NOMO-1 (cell line): ENCODE data around the gene PPARG.
"Not testable (repeated sequence)": the region's sequence is repeated elsewhere in the genome, so short reads cannot be mapped to it uniquely, and the experiment has no call there.

Experiments
- DNase-seq, 2 experiments: peaks; one replicate each; lab custom pipeline; 2025; ENCODE audit not compliant: unreplicated experiment in 2 of 2; lab: John Stamatoyannopoulos, UW

The PPARG gene

GRCh38 chr3:12370758-12371157 is 81.9 kb downstream of the PPARG start:
- no peak for DNase-seq

- no peak for DNase-seq
These were observed 82.8 kb downstream of the PPARG start for GRCh38 chr3:12371525-12372140.

GRCh38 chr3:12372741-12373280 is 83.9 kb downstream of the PPARG start:
- DNase-seq: no peak

- no peak for DNase-seq
These were observed 86.7 kb downstream of the PPARG start for GRCh38 chr3:12375572-12375971.

DNA sequence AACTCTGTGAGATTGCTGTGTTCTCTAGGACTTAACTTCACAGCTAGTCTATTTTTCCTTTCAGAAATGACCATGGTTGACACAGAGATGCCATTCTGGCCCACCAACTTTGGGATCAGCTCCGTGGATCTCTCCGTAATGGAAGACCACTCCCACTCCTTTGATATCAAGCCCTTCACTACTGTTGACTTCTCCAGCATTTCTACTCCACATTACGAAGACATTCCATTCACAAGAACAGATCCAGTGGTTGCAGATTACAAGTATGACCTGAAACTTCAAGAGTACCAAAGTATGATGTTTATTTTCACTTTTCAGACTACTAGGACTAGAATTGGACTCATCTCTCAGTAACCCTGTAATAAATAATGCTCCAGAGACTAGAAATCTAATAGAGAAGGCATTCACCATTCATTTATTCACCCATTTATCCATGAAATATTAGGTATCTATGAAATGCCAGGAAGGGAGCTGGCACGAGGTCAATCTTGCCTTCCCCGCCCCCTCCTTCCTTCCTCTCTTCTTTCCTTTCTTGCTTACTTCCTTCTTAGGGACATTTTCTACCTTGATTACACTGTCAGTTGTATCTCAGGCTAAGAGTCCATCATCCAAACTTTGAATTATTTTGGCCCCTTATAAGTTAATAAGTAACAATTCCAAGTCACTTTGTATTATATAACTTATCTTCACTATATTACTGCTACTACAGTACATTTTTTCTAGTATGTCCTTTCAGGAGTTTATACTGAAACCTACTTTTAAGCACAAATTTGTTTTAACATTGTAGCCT is 91.0 kb downstream of the PPARG start:
- peak; percentile 5 to 15 for DNase-seq

- peak; percentile 72 to 79 for DNase-seq
These were observed 91.6 kb downstream of the PPARG start for GRCh38 chr3:12380461-12380860.

DNA sequence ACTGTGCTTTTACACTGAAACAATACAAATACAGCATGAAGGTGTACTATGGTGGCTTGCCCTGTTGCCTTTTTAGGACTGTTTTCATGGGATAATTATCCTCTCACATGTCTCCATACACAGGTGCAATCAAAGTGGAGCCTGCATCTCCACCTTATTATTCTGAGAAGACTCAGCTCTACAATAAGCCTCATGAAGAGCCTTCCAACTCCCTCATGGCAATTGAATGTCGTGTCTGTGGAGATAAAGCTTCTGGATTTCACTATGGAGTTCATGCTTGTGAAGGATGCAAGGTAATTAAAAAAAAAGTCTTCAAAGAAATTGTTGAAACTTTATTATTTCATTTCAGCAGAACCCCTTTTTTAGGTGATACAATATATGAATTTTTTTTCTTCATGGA is 92.3 kb downstream of the PPARG start:
- DNase-seq: no peak

- no peak for DNase-seq
These were observed 94.3 kb downstream of the PPARG start for GRCh38 chr3:12383218-12383617.

DNA sequence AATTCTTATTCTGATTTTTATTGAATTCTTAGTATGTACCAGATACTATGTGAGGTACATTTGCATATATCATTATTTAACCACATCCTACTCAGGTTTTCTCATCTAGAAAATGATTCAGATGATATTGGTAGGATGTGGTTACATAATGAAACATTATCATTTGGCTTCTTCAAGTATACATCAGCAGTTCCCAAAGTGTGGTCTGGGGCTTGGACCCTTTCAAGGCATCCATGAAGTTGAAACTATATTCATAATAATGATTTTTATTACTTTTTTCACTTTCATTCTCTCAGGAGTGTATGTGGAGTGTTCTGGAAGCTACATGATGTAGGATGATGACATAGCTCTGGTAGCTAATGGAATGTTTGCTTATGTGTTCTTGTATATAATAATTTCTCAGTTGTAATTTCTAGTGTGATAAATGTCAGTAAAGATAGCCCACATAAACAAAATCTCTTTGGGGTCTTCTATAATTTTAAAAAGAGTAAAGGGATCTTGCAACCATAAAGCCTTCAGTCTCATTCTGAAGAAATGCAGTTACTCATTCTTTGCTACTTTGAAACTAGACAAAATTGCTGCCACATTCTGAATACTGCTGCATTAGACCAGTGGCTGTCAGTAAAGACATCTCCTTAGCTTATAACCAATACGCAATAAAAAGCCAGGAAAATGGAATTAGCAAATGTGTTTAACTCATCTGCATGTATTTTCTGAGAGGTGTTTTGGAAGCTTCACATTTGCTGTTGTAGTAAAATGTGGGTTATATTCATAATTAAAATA is 95.8 kb downstream of the PPARG start:
- no peak for DNase-seq

DNA sequence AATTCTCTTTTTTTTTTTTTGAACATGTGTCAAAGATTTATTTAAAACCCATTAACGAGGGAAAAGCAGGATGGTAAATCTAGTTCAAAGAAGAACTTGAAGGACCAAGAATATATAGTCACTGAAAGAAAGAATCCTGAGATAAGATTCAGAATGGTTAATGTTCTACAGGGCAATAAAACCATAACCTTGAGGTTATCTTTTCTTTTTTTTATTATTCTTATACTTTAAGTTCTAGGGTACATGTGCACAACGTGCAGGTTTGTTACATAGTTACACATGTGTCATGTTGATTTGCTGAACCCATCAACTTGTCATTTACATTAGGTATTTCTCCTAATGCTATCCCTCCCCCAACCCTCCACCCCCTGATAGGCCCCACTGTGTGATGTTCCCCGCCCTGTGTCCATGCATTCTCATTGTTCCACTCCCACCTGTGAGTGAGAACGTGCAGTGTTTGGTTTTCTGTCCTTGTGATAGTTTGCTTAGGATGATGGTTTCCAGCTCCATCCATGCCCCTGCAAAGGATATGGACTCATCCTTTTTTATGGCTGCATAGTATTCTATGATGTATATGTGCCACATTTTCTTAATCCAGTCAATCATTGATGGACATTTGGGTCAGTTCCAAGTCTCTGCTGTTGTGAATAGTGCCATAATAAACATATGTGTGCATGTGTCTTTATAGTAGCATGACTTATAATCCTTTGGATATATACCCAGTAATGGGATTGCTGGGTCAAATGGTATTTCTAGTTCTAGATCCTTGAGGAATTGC is 97.8 kb downstream of the PPARG start:
- not testable (repeated sequence) for DNase-seq

GRCh38 chr3:12388185-12388584 is 99.3 kb downstream of the PPARG start:
- no peak for DNase-seq

DNA sequence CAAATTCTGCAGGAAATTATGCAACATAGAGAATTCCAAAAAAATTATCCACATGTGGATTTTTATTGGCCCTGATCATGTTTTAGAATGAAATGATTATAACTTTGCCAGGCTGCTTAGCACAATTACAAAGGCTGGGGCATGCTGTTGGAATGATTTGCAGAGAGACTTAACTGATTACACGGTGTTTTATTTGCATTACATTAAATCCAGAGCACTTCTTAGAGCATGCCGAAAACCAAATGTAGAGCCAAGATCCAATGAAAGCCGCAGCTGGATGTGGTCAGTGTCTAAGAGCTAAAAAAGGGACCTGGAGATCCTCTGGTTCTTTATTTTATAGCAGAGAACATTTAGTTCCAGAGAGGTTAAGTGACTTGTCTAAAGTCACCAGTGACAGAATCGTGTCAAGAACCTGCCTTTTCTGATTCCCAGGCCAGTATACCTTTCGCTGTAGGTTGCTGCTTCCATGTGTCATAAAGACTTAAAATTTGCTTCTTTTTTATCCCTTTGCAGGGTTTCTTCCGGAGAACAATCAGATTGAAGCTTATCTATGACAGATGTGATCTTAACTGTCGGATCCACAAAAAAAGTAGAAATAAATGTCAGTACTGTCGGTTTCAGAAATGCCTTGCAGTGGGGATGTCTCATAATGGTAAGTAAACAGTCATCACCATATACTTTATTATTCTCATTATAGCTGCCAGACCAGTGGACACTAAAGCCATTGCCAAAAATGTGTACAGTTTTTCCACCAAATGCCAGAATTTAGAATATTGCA is 103.4 kb downstream of the PPARG start:
- no peak for DNase-seq

GRCh38 chr3:12393894-12394293 is 105.0 kb downstream of the PPARG start:
- DNase-seq: peak; percentile 72 to 97

- DNase-seq: peak; percentile 9 to 38
These were observed 105.8 kb downstream of the PPARG start for GRCh38 chr3:12394569-12395271.

DNA sequence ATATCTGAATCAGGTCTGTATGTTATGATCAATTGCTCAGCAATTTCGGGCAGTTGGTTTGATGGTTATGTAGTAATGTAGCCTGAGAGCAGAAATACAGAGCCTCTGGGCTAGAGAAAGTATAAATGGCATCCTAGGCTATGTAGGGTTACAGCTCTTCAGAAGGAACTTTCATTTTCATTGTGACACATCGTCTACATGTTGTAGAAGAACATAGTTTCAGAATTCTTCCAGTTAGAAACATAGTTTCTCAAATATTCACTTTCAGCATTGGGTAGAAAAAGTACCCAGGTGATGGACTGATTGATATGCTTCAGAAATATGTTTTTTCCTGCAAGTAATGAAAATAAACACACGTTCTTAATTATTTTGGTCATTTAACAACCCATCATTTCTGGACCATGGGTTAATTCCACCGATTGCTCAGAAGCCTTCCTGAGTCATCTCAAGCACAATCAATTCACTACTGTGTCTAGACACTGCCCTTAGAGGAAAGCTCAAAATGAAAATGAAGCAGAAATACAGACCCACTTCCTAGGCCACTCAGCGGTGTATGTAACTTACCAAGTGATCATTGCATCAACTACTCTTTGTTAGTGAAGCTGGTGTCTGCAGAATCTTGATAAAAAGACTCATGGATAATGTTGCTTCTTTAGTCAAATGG is 106.6 kb downstream of the PPARG start:
- DNase-seq: peak in 1 of 2 experiments; percentile 67

DNA sequence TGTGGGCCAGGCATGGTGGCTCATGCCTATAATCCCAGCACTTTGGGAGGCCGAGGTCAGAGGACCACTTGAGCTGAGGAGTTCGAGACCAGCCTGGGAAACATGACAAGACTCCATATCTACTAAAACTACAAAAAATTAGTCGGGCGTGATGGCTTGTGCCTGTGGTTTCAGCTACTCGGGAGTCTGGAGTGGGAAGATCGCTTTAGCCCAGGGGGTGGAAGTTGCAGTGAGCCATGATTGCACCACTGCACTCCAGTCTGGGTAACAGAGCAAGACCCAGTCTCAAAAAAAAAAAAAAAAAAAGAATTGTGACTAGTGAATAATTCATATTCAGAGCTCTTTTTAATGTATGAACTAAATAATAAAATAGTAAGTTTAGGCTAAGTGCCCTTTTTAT is 107.6 kb downstream of the PPARG start:
- DNase-seq: no peak

GRCh38 chr3:12399226-12399625 is 110.4 kb downstream of the PPARG start:
- DNase-seq: peak; percentile 16 to 33

DNA sequence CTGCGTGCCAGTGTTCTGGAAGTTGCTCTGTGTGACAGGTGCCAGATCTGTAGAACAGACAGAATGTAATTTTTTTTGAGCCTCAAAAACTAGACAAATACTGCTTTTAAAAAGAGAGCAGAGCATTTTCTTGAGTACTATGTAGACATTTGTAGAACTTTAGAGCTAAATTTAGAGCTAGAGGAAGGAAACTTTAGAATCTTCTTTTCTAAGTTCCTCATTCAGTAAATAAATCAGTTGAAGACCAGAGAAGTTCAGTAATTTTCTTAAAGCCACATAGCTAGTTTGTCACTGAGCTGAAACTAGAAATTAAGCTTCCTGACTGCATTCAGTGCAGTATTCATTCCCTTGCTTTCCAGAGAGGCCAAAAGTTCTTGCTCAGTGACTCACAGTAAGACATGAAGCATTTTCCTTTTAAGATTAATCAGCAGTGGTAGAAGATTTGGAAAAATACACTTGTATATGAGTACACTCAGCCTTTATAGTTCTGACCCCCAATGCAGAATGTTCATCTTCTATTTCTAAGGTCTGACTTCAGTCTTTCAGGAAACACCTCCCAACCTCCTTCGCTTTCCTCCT is 111.8 kb downstream of the PPARG start:
- DNase-seq: peak in 1 of 2 experiments; percentile 65
